Stimulated activated CD4-positive, alpha-beta T cell treated with anti-CD3 and anti-CD28 coated beads, TNF-alpha, amount 100 ng/mL, for 4 hours (primary cell): Measurements from ENCODE around the gene GIT2.
"Not testable (repeated sequence)": the region's sequence is repeated elsewhere in the genome, so short reads cannot be mapped to it uniquely, and the experiment has no call there.

Source experiments
- DNase-seq, 3 experiments: peaks; one replicate each; pipeline ENCODE4 v3.0.0-alpha.2; 2020; ENCODE audit warnings: low read depth in 3 of 3

GIT2 gene

GRCh38 chr12:109995686-109996482 lies at the start of gene GIT2:
Gene GIT2, minus strand, starts transcription at chr12:109996368. Its CDS starts 144 bp downstream, at chr12:109996224.
- DNase-seq = peak; percentile 77 to 88 (median 83)

- DNase-seq = no peak
Measured at GRCh38 chr12:110042264-110042663, 46.1 kb upstream of the GIT2 start.

- peak in 2 of 3 experiments; percentile 9 to 11 for DNase-seq
Measured at GRCh38 chr12:110039085-110039807, 43.1 kb upstream of the GIT2 start.

- no peak for DNase-seq
Measured at GRCh38 chr12:110038741-110039084, 42.5 kb upstream of the GIT2 start.

GRCh38 chr12:110037315-110037714 lies 41.1 kb upstream of the GIT2 start:
- no peak for DNase-seq

- DNase-seq = no peak
Measured at GRCh38 chr12:110035534-110036104, 39.5 kb upstream of the GIT2 start.

GRCh38 chr12:110033888-110034287 lies 37.7 kb upstream of the GIT2 start:
- DNase-seq = no peak

- DNase-seq = no peak
Measured at GRCh38 chr12:110029290-110029815, 33.2 kb upstream of the GIT2 start.

GRCh38 chr12:110028323-110028722 lies 32.2 kb upstream of the GIT2 start:
- no peak for DNase-seq

- DNase-seq = no peak
Measured at GRCh38 chr12:110024051-110024450, 27.9 kb upstream of the GIT2 start.

- DNase-seq = no peak
Measured at GRCh38 chr12:110023059-110023980, 27.2 kb upstream of the GIT2 start.

GRCh38 chr12:110020956-110021355 lies 24.8 kb upstream of the GIT2 start:
- no peak for DNase-seq

- DNase-seq = no peak
Measured at GRCh38 chr12:110015132-110015531, 19.0 kb upstream of the GIT2 start.

GRCh38 chr12:110012659-110013058 lies 16.5 kb upstream of the GIT2 start:
- no peak for DNase-seq

GRCh38 chr12:110012137-110012536 lies 16.0 kb upstream of the GIT2 start:
- DNase-seq = no peak

- DNase-seq = no peak
Measured at GRCh38 chr12:110010853-110011723, 14.9 kb upstream of the GIT2 start.

GRCh38 chr12:110008681-110009398 lies 12.7 kb upstream of the GIT2 start:
- DNase-seq = not testable (repeated sequence)

- DNase-seq = no peak
Measured at GRCh38 chr12:110007881-110008280, 11.7 kb upstream of the GIT2 start.

- no peak for DNase-seq
Measured at GRCh38 chr12:110006115-110006514, 9.9 kb upstream of the GIT2 start.
